Superior temporal gyrus (tissue), 1 donor: ENCODE results near the gene SIRPG.
"Not testable (repeated sequence)": the region's sequence is repeated elsewhere in the genome, so short reads cannot be mapped to it uniquely, and the experiment has no call there.

Experiments
- DNase-seq: peaks from one replicate; pipeline ENCODE4 v3.0.0-alpha.2; 2016; ENCODE audit errors: extremely low spot score

SIRPG gene

DNA sequence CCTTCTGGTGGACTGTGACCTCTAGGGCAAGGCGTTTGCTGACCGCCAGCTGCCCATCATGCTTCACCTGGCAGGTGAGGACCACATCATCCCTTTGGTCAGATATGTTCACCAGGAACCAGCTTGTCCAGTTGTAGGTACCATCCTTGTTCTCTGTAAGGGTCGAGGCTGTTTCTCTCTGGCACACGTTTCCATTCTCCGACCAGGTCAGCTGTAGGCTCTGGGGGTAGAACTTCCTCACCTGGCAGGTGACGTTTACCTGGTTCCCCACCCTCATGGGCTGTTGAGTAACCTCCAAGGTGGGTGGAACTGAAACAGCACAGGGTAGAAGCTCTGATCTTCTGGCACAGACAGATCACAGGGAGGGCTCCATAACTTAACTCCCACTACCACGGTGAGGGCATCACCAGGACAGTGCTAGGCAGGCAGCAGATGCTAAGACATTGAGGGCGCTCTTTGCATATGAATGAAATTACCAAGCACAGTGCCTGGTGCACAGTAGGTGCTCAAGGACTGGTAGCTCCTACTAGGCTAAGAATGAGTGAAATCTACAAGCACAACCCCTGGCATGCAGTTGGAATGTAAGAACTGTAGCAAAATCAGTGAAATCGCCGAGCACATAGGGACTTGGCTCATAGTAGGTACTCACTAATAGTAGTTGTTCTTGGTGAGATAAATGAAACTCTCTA is 22.1 kb downstream of the SIRPG start:
- DNase-seq, result no peak

DNA sequence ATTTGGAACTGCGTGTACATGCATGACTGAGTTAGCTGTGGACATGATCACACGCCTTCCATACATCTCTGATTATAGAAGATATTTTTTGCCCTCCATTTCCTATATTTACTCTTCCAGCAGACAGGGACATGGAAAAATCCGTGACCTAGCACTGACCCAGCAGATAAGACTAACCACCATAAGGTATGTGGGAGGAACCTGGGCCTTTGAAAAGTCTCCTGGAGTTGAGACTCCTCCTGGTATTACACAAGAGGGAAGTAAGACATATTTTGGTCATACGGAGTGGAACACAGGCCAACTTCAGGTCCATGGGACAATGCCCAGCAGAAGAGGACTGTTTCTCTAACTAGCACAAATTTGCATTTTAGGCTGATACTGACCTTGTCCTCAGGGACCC is 24.0 kb downstream of the SIRPG start:
- no peak for DNase-seq

DNA sequence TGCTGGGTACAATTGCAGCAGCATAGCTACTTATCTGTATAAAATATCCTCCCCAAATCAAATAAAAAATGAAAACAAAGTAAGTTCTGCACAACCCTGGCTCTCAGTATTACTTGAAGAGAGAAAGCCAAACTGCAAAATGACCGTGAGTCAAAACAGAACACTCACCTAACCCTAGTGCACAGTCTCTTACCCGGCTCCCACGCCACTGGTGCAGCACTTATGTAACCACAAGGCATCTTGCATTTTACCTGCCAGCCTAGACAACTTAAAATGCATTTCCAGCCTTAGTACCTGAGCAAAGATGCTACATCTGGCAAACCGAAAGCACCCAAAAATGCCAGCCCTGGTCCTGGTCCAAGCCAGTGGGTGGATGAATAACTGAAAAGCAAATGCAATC is 25.4 kb downstream of the SIRPG start:
- DNase-seq, result no peak

DNA sequence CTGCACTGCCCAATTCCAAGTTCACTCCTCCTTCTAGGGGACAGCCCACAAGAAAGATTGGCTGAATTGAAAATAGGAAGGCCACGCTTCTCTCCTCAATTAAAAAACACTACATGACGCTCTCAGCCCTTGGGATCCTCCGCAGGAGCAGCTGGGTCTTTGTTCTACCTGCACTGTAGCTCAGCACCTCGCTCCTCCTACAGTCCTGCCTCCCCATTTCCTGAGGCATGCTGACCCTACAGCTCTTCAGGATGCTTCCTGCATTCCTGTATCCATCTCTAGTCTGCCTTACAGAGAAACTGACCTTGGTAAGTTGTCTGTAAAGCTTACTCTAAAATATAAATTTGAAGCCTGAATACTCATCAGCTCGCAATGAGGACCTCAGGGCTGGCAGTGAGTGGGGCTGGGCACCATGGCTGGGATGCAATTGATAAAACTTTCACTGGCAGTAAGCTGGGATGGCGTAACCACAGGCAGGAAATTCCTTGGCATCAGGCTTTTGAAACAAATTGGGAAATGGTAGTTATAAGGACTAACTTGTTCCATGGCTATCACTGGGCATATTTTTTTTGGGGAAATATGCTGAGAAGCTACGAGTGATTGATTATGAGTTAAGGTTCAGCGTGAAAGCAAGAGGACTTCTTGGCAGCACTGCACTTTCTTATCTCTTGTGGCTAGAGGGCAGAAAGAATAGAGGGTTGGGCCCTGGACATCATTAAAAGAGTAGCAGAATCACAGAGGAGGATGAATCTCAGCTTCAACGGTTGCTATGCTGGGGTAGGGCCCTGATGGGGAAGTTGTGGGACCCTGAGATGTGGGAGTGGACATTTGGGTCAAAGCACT is 26.0 kb downstream of the SIRPG start:
- no peak for DNase-seq

DNA sequence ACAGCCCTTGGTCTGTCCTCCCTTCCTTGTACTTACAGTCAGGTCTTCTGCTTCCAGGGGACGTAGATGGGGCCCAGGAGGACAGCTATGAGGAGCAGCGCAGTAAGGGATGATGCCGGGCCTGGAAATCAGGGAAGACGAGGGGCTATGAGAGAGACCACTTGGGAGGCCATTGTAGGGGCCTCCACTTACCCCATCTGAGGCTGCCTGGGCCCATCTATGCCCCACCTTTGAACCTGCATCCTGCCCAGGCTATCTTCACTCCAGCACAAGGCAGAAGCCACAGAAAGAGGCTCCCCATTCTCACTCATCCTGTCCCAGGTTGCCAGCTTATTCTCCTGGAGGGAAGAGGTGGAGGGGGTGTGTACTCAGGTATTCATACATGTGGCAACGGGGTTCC is 27.4 kb downstream of the SIRPG start:
- no peak for DNase-seq

DNA sequence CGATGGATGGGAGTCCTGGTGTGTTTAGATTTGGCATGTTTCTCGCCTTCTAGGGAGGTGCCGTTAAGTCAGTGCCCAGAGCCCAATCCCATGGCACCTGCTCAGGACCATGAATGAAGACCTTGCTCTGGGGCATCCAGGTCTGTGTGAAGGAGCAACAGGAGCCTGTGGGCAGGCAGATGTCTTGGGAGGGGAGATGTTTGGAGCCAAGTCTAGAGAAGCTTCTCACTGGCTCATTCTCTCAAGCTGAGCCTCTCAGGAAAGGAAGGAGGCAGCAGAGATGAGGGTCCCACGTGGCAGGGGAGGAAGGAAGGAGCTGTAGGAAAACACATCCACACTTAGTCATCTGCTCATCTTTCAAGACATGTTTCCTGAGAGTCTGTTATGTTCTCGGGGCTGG is 28.3 kb downstream of the SIRPG start:
- DNase-seq, result peak; percentile 1

DNA sequence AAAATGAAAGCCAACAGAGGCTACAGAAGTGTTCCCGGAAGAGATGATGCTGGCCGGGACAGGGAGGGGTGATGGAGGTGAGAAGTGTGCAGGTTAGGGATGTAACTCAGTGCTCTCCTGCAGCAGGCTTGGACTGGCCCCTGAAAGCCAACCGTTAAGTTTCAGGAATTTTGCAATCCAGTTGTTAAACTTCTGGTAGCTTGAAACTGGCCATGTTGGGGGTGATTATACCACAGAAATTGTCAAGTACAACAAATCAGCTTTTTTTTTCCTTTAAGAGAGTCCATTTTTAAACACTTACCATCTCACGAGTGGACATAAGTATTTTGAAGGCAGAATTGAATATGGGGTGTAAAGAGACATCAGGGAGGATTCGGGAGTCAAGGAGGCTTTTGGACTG is 29.0 kb downstream of the SIRPG start:
- DNase-seq, result peak; percentile 1

DNA sequence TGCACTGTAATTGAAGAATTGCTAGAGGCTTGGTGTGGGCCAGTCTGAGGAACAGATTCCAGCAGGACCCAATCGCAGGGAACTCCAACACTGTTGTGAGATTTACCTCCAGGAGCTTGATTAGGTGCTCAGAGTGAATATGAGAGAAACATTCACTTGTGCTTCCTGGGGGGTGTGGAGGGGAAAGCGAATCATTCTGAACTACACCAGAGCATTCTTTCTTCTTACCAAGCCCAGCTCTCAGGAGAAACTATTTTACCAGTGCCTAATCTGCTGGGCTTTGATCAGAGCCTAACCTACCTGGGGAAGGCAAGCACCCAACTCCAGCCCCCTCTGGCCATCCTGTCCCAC is 30.4 kb downstream of the SIRPG start:
- peak; percentile 1 for DNase-seq

DNA sequence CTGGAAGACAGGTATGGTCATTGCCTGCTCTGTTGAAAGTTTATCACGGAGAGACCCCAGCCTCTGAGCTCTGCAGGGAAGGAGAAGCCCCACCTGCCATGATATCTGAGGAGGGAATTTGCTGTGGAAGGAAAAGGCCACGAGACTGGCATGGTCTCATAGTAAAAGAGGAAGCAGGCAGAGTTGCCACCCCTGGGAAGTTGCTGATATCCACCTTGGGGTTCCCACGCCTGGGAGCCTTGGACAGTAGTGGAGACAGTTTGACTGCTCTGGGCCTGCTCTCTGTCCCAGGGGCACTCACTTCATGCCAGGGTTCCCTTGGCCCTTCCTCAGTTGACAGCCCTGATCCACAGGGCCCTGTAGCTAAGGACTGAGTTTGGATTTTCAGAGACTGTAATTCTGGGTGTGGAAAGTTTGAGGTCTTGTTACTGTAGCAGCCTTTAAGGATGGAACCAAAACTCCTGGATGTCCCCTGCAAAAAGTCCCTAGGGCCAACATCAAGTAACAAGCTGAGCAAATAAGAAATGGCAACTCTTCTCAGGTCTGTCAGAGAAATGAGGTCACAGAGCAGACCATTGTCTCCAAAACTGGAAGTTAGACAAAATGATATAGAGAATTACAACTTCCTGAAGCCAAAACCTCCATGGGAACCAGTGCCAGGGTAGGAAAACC is 30.9 kb downstream of the SIRPG start:
- peak; percentile 0 for DNase-seq

DNA sequence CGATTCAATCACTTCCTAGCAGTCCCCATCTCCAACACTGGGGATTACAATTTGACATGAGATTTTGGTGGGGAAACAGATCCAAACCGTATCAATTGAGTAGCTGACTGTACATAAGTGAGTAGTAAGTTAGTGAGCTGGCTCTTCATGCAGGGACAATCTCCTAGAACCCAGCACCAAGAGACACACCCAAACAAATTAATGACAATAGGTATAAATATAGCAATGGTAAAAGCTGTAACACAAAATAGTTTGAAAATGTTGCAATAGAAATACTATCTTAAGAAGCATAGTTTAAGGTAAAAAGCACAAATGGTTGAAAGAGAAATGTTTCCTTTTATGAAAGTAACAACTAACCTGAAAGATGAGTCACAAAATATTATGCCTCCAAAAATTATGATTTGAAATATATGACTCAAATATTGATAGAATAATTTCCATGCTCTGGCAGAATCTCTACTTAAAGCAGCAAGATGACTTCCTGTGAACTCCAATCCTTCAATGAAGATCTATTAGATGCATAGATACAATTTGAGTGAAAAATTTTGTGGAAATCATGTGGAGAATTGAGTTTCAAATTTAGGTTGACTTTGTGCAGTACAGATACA is 32.4 kb downstream of the SIRPG start:
- peak; percentile 2 for DNase-seq

DNA sequence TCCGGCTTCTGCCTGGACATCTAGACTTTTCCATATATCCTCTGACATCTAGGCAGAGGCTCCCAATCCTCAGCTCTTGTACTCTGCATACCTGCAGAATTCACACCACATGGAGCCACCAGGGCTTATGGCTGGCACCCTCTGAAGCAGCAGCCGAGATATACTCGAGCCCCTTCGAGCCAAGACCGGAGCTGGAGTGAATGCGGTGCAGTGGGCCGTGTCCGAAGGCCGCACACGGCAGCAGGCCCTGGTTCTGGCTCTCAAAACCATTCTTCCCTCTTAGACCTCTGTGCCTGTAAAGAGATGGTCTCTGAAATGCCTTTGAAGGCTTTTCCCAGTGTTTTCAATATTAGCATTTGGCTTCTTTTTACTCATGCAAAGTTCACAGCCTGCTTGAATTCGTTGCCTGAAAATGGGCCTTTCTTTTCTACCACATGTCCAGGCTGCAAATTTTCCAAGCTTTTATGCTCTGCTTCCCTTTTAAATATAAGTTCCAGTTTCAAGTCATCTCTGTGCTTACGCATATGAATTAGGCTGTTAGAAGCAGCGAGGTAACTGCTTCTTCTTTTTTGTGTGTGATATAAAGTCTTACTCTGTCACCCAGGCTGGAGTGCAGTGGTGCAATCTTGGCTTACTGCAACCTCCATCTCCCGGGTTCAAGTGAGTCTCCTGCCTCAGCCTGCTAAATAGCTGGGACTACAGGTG is 33.9 kb downstream of the SIRPG start:
- peak; percentile 9 for DNase-seq

DNA sequence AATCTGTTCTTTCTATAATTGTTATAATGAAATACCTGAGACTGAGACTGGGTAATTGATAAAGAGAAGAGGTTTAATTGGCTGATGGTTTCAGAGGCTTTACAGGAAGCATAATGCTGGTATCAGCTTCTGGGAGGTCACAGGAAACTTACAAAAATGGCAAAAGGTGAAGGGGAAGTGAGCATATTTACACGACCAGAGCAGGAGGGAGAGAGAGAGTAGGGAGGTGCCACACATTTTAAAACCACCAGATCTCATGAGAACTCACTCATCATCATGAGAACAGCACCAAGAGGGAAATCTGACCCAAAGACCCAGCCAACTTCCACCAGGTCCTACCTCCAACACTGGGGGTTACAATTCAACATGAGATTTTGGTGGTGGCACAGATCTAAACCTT is 35.1 kb downstream of the SIRPG start:
- peak; percentile 4 for DNase-seq

DNA sequence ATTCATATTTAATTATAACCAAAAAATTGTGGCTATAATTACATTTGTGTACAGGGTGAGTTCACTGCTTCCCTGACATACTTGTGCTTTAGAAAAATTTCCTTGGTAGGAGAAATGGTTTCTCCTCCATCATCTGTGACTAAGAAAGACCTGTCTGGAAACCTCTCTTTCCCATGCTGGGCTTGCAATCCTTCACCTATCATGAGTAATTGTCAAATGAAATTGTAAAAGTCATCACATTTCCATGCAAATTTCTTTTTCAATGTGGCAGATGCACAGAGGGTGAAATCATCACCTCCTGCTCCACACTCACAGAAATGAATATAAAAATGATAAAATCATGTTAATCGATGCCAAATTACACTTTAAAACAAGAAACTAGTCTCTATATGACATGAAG is 36.3 kb downstream of the SIRPG start:
- peak; percentile 1 for DNase-seq

DNA sequence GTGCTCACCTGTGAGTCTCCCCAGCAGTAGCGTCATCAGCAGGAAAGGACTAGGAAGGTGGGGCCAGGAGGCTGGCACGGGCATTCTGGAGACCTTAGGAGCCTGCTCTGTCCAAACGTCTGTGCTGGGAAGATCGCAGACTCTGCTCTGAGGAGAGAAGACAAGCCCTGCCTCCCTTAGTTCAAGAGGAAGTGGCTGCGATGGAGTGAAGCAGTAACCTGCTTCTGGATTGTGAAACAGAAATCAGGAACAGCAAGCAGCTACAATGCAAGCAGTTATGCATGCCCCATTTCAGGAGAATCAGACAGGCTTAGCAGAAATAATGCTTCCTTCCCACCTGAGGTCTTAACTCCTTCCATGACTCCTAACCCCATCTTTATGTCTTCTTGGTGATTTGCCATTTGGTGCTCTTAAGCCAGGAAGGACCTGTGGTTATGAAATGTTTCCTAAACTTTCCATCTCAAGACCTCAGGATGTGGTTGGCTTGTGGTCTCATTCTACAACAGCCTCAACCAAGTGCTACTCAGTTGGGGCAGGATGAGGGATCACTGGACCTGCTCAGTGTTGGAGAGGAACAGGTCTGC is 37.6 kb downstream of the SIRPG start, which contains the start of gene SIRPB1:
TSS of gene SIRPB1 (minus strand) at position 149 of the 584 bp plus-strand sequence. CDS start at position 84, 65 bp downstream.
- peak; percentile 4 for DNase-seq

DNA sequence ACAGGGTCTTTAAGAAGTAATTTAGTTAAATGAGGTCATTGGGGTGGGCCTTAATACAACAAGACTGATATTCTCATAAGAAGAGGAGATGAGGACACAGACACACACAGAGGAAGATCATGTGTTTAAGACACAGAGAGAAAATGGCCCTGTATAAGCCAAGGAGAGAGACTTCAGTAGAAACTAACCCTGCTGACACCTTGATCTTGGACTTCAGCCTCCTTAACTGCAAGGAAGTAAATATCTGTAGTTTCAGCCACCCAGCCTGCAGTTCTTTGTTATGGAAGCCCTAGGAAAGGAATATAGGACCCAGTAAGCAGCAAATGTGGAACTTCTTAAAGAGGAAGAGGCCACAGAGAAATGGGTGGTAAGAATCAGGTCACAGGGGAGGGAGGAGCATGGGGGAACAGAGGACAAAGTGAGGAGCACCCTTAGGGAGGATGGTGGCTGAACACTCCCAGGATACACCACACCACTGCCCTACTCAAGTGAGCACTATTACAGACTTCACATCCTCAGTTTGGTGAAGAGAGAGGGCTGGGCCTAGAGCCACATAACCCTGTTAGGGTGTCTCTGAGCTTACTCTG is 38.5 kb downstream of the SIRPG start:
- DNase-seq, result peak; percentile 1

DNA sequence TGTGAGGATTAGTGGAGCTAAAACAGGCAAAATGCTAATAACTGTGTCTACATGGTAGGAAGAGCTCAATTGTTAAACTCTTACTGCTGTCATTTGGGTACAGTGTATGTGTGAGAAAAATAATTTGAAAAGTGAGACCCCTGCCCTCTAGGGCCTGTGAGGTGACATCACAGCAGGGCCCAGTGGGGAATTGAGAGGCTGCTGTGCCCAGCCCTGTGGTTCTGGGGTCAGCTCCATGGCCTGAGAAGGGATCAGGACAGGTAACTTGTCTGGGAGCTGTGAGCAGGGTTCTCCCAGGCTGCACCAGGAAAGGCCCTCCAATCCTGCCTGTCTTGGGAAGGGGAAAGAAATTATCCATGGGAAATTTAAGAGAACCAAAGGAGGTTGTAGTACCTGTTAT is 39.1 kb downstream of the SIRPG start:
- peak; percentile 2 for DNase-seq

DNA sequence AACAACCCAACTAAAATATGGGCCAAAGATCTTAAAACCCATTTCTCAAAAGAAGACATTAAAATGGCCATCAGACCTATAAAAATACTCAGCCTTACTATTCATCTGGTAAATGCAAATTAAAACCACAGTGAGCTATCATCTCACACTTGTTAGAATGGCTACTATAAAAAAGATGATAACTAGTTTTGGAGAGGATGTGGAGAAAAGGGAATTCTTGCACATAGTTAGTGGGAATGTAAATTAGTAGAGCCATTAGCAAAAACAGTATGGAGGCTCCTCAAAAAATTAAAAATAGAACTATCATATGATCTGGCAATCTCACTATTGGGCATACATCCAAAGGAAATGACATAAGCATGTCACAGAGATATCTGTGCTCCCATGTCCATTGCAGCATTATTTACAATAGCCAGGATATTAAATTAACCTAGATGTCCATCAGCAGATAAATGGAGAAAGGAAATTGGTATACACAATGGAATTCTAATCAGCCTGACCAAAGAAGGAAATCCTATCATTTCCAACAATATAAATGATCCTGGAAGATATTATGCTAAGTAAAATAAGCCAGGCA is 40.6 kb downstream of the SIRPG start:
- peak; percentile 4 for DNase-seq

DNA sequence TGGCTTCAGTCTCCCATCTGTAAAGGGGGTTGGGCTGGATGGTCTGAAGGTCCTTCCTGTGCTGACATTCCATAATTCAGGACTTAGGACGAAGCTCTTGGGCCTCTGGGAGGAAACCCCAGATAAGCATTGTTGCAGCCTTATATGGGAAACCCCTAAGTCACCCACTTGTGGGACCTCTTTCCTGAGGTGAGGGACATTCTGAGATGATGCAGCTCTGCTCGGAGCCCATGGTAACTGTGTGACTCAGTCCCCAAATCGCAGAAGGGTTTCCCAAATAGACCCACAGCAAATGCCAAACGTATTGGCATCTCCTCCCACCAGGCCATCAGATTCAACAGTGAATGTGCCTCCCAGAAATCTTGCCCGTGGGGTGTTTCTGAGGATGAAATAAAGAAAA is 47.2 kb downstream of the SIRPG start:
- DNase-seq, result not testable (repeated sequence)

DNA sequence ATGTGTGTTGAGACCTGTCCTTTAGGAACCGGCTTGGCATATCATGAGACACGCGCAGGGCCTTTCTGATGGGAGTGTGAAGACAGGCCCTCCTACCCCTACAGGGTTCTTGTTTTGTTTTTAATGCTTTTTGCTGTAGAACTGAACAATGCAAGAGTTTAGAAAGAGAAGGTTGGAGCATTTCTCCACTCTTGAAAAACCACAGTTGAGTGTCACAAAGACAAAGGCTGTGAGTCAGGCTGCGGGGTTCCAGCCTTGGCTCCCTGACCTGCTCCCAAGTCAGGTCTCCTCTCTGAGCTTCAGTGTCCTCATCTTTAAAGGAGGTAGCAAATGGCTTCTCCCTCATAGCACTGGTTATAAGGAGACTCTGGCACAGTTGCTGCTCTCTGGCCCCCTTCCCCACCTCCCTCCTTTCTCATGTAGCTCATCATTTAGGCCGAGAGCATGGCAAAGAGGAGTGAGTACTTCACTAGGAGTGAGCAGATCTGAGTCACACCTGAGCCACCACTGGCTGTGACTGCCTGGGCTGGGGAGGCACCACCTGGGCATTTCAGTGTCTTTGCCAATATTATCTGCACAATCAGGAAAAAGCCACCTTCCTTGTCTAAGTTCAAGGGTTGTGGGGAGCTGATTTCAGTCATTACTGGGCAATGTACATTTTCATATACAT is 48.8 kb downstream of the SIRPG start:
- not testable (repeated sequence) for DNase-seq

DNA sequence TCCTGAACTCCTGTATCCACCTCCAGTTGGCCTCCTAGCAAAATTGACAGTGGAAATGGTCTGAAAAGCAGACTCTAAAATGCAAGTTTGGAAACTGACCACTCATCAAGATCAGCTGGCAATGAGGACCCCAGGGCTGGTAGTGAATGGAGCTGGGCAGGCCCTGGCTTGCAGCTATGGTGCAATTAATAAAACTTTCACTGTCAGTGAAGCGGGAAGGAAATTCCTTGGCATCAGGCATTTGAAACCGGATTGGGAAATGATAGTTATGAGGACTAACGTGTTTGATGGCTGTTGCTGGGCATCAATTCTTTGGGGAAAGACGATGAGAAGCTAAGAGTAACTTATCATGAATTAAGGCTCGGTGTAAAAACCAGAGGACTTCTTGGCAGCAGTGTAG is 56.8 kb downstream of the SIRPG start:
- DNase-seq, result no peak
